Fibroblast of skin of back (primary cell): ENCODE data around the gene PRRT1. TPM values are rescaled to one million over a fixed set of nuclear protein-coding genes. Genes with fewer than 3 reads are reported as not detected.
A peak's percentile ranks its signal among the peaks of the same experiment; 100 is the strongest.
"Not testable (repeated sequence)": the region's sequence is repeated elsewhere in the genome, so short reads cannot be mapped to it uniquely, and the experiment has no call there.

Source experiments
- DNase-seq: peaks from one replicate; pipeline ENCODE4 v3.0.0-alpha.2; 2013
- polyA plus RNA-seq, 2 experiments: library from polyadenylated mRNA; unstranded; fragments of 120-200 nt; gene quantifications; one replicate each; pipeline ENCODE4 v1.2.1, GENCODE V29; 2013; ENCODE audit not compliant: insufficient read length in 2 of 2

PRRT1 gene
- polyA plus RNA-seq (2013, experiment 1 of 2; ENCODE audit: insufficient read length) = 2.8 TPM
- polyA plus RNA-seq (2013, experiment 2 of 2; ENCODE audit: insufficient read length) = 2.5 TPM

DNA sequence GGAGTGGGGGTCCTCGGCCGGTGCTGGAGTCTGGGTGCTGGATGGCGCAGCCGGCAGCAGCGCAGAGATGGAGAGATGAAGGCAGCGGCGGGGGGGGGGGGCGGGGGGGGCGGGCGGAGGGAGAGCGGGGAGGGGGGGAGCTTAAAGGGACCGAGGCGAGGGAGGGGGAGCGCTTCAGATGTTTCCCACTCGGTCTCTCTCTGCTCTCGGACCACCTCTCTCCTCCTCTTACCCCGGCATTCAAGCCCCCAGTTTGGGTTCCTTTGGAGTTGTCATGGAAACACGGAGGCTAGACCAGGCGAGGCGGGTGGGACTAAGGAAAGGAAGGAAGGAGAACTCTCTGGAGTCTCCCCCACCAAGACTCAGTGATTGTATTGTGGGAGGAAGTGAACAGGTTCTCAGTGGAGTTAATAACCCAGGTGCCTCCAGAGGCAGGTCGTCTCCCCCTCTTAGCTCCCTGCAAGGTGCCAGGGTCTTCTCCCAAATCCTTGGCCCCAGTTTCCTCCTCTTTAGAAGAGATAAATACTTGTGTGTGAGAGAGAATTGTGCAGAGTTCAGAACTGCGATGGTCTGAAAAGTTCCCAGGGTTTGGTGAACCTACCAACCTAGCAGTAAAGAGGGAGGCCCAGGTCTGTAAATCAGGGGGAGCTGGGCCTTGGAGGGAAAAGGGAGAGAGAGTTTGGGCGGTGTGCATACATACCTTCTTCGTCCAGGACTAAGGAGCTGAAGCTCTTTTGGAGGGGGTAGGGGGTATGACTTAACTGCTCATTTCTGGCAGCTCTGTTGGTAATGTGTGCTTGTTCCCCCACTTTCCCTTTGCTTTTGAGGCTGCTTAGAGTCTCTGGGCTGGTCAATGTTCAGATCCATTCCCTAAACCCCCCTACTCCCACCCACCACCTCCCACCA is at the start of gene PRRT1:
Gene PRRT1 (minus strand): TSS at position 77 of the 906 bp plus-strand sequence. CDS start 112 bp downstream, outside the sequence.
- DNase-seq = no peak

- DNase-seq = no peak
These were observed 49.2 kb upstream of the PRRT1 start for GRCh38 chr6:32200711-32201475.

DNA sequence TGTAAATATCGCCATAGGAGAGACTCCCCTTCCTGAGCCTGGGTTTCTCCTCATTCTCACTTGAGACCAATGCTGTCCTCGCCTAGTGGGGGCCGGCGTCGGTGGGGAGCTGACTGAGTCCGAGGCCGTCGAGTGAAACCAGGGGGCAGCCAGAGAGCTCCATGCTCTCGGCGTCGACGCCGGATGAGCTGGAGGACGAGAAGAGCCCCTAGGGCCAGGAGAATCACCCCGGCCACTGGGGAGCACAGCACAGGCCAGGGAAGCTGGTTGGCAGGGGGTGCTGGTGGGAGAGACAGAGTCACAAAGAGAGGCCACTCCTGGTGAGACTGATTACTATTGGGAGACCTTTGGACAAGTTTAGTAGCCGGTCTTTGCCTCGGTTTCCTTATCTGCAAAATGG is 47.1 kb upstream of the PRRT1 start:
- DNase-seq = no peak

DNA sequence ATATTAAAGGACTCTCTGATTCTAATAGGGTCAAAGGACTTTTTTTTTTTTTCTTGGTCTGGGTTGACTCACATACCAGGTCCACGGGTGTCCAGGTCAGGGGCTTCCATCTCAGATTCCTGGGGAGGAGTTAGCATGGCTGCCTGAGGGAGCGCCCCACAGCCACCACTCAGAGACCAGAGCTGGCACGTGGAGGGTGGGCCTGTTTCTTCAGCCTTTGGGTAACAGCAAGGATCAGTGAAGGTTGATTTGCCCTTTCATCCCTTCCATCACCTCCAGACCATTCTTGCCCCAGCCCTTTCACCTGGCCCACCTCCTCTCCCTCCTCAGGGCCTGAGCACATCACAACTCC is 46.6 kb upstream of the PRRT1 start:
- DNase-seq = no peak

GRCh38 chr6:32196682-32197616 is 45.2 kb upstream of the PRRT1 start:
- DNase-seq = no peak

DNA sequence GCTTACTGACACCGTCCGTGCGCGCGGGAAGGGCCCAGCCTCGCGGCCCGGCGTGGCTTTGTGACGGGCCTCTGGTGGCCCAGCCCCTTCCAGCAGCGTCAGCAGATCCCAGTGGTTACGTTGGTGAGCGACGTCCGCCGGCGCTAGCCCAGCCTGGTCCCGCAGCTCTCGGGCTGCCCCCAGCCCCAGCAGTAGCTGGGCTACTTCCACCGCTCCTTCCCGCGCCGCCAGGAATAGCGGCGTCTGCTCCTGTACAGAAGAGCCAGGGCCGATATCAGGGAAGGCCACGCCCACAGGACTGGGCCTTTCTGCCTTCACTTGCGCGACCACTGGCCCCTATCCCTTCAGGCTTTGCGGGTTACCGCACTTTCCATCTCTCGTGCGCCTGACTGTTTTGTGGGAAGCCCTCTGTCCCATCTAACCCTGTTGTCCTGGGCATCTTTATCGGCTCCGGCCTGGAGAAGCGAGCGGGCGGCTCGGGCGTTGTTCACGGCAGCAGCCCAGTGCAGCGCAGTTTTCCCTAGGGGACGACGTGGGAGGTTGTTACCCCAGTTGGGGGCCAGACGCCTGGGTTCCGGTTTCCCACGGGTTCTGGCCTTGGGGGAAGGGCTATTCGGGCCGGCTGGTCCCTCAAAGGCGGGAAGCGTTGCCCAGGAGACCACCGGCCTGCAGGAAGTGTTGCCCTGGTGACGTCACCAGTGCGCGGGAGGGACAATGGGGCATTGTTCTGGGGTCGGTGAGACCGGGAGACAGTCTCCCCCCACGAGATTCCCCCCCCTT is 44.4 kb upstream of the PRRT1 start:
- DNase-seq = peak; percentile 91

DNA sequence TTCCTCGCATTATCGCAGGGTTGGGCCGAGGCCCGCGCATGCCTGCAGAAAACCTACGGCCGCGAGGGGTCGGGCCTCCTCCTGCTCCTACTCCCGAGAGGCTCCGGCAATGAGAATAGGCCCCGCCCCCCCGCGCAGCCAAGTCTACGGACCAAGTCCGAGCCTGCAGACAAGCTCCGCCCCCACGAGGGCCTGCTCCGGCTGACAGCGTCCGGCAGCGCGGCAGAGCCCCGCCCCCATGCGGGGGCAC is 43.8 kb upstream of the PRRT1 start:
- DNase-seq = peak; percentile 100

- DNase-seq = peak; percentile 64
These were observed 43.3 kb upstream of the PRRT1 start for GRCh38 chr6:32194825-32195651.

DNA sequence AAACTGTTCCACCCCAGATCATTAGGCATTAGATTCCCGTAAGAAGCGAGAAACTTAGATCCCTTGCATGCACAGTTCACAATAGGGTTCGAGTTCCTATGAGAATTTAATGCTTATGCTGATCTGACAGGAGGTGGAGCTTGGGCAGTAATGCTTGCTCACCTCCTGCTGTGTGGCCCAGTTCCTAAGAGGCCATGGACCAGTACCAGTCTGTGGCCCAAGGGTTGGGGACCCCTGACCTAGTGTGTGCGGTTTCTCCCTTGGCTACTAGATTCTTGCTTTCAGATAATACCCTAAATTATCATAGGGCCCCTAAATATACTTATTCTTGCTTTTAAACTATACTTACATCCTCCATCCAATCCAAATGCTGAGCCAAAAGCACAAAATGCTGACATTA is 42.6 kb upstream of the PRRT1 start:
- DNase-seq = no peak

- not testable (repeated sequence) for DNase-seq
These were observed 41.4 kb upstream of the PRRT1 start for GRCh38 chr6:32193096-32193495.

GRCh38 chr6:32192608-32193039 is 40.9 kb upstream of the PRRT1 start, which contains the start of gene GPSM3:
Gene GPSM3, minus strand, starts transcription at chr6:32192643. Its CDS starts 130 bp downstream, at chr6:32192513.
- DNase-seq = peak; percentile 59

- no peak for DNase-seq
These were observed 40.2 kb upstream of the PRRT1 start for GRCh38 chr6:32191696-32192607.

- no peak for DNase-seq
These were observed 39.4 kb upstream of the PRRT1 start for GRCh38 chr6:32190911-32191677.

DNA sequence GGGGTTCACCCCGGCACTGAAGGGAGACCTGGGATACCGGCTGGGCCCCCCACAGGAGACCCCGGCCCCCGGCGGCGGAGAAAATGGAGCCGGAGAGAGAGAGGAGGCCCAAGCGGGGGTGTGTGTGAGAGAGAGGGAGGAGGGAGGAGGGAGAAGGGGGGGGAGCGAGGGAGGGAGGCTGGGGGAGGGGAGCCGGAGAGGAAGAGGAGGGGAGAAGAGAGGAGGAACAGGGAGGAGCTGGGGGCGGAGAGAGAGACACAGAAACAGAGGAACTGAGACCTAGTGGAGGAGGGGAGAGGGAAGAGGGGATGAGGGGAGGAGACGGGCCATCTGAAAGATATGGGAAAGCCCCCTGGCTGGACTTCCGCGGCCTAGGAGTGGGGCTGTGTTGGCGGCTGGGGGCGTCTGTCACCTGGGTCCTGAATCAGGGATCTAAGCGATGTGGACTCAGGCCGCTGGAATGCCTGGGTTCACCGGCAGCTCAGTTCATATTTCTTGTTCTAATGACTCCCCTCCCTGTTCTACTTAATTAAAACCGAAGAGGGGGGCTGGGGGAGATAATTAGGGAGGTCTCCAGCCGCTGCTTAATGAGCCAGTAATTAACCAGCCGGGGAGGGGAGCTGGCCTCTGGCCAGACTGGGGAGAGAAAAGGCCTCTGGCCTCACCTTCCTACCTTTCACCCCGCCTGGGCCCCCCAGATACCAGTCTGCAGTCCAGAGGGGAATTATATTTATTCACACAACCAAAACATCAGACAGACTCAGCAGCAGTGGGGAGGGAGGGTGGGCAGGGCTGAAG is 38.5 kb upstream of the PRRT1 start, which contains the start of gene PBX2:
Gene PBX2 (minus strand): TSS at position 149 of the 798 bp plus-strand sequence. CDS start 287 bp downstream, outside the sequence.
- peak; percentile 93 for DNase-seq

- DNase-seq = no peak
These were observed 38.0 kb upstream of the PRRT1 start for GRCh38 chr6:32189742-32190053.

- no peak for DNase-seq
These were observed 37.5 kb upstream of the PRRT1 start for GRCh38 chr6:32189069-32189741.

- DNase-seq = no peak
These were observed 36.8 kb upstream of the PRRT1 start for GRCh38 chr6:32188381-32189068.
